ENCODE results near the gene CISD1. TPM values are rescaled to one million over a fixed set of nuclear protein-coding genes. Genes with fewer than 3 reads are reported as not detected.
A peak's percentile ranks its signal among the peaks of the same experiment; 100 is the strongest.
"Not testable (repeated sequence)": the region's sequence is repeated elsewhere in the genome, so short reads cannot be mapped to it uniquely, and the experiment has no call there.

Gene CISD1
- total RNA-seq, 2 donors from 2014 or later, result 39.9 to 74.0 TPM

- Mint-ChIP-seq H3K27me3 (no peaks in the 10 kb centered on the region), H3K27ac (no peak overlapping the region), H3K4me1 (peaks cover 24% of the 10 kb centered on the region), H3K4me3 (no peak overlapping the region), H3K9me3 (peaks cover 10% of the 10 kb centered on the region), H3K36me3 (ENCODE audit: low read depth) (peaks cover 32% of the 10 kb centered on the region)
- peak; percentile 73 for ATAC-seq (replicated peaks)
Measured at GRCh38 chr10:58254644-58255043, 14.3 kb upstream of the CISD1 start.

- not testable (repeated sequence) for H3K27ac Mint-ChIP-seq; H3K27me3 Mint-ChIP-seq; H3K4me3 Mint-ChIP-seq; ATAC-seq (replicated peaks)
- H3K4me1 Mint-ChIP-seq, result peaks cover 32% of the 10 kb centered on the region
- peaks cover 10% of the 10 kb centered on the region for H3K9me3 Mint-ChIP-seq
- H3K36me3 Mint-ChIP-seq (ENCODE audit: low read depth), result peaks cover 38% of the 10 kb centered on the region
Measured at GRCh38 chr10:58256013-58256780, 12.8 kb upstream of the CISD1 start.

- H3K36me3 Mint-ChIP-seq (ENCODE audit: low read depth), result peaks cover 39% of the 10 kb centered on the region
- H3K4me3 Mint-ChIP-seq, result no peak overlapping the region
- peaks cover 34% of the 10 kb centered on the region for H3K4me1 Mint-ChIP-seq
- H3K9me3 Mint-ChIP-seq, result peaks cover 2% of the 10 kb centered on the region
- H3K27ac Mint-ChIP-seq, result no peak overlapping the region
- no peak for ATAC-seq (replicated peaks)
- no peaks in the 10 kb centered on the region for H3K27me3 Mint-ChIP-seq
Measured at GRCh38 chr10:58258977-58259692, 9.8 kb upstream of the CISD1 start.

- peaks cover 46% of the 10 kb centered on the region for H3K36me3 Mint-ChIP-seq (ENCODE audit: low read depth)
- peaks cover 33% of the 10 kb centered on the region for H3K4me1 Mint-ChIP-seq
- H3K9me3 Mint-ChIP-seq, result no peaks in the 10 kb centered on the region
- no peaks in the 10 kb centered on the region for H3K27me3 Mint-ChIP-seq
- no peak for ATAC-seq (replicated peaks)
- no peak overlapping the region for H3K4me3 Mint-ChIP-seq
- H3K27ac Mint-ChIP-seq, result no peak overlapping the region
Measured at GRCh38 chr10:58260334-58260733, 8.6 kb upstream of the CISD1 start.

- H3K9me3 Mint-ChIP-seq, result no peaks in the 10 kb centered on the region
- no peak overlapping the region for H3K27ac Mint-ChIP-seq
- no peaks in the 10 kb centered on the region for H3K27me3 Mint-ChIP-seq
- no peak for ATAC-seq (replicated peaks)
- peak overlapping the region; percentile 12 for H3K4me3 Mint-ChIP-seq
- peaks cover 59% of the 10 kb centered on the region for H3K36me3 Mint-ChIP-seq (ENCODE audit: low read depth)
- H3K4me1 Mint-ChIP-seq, result peaks cover 24% of the 10 kb centered on the region
Measured at GRCh38 chr10:58262766-58263165, 6.2 kb upstream of the CISD1 start.

- Mint-ChIP-seq H3K4me1 (peaks cover 24% of the 10 kb centered on the region), H3K4me3 (peak overlapping the region; percentile 96), H3K27me3 (no peaks in the 10 kb centered on the region), H3K36me3 (ENCODE audit: low read depth) (peaks cover 43% of the 10 kb centered on the region), H3K9me3 (no peaks in the 10 kb centered on the region), H3K27ac (peak overlapping the region; percentile 61)
- no peak for ATAC-seq (replicated peaks)
Measured at GRCh38 chr10:58264780-58265179, 4.2 kb upstream of the CISD1 start.

GRCh38 chr10:58265249-58265648 lies 3.7 kb upstream of the CISD1 start:
- Mint-ChIP-seq H3K4me3 (peak overlapping the region; percentile 96), H3K27ac (peak overlapping the region; percentile 98), H3K4me1 (peaks cover 21% of the 10 kb centered on the region), H3K36me3 (ENCODE audit: low read depth) (peaks cover 38% of the 10 kb centered on the region), H3K9me3 (no peaks in the 10 kb centered on the region), H3K27me3 (no peaks in the 10 kb centered on the region)
- ATAC-seq (replicated peaks), result no peak

- peak; percentile 52 for ATAC-seq (replicated peaks)
- H3K36me3 Mint-ChIP-seq (ENCODE audit: low read depth), result peaks cover 37% of the 10 kb centered on the region
- peak overlapping the region; percentile 98 for H3K27ac Mint-ChIP-seq
- H3K4me3 Mint-ChIP-seq, result peak overlapping the region; percentile 96
- H3K27me3 Mint-ChIP-seq, result no peaks in the 10 kb centered on the region
- H3K9me3 Mint-ChIP-seq, result no peaks in the 10 kb centered on the region
- peaks cover 16% of the 10 kb centered on the region for H3K4me1 Mint-ChIP-seq
Measured at GRCh38 chr10:58266003-58266825, 2.7 kb upstream of the CISD1 start.

- Mint-ChIP-seq H3K4me1 (peaks cover 16% of the 10 kb centered on the region), H3K27me3 (no peaks in the 10 kb centered on the region), H3K4me3 (peak overlapping the region; percentile 96), H3K9me3 (no peaks in the 10 kb centered on the region), H3K36me3 (ENCODE audit: low read depth) (peaks cover 37% of the 10 kb centered on the region), H3K27ac (peak overlapping the region; percentile 98)
- no peak for ATAC-seq (replicated peaks)
Measured at GRCh38 chr10:58266826-58267712, 1.9 kb upstream of the CISD1 start.

GRCh38 chr10:58267713-58268453 lies 1.1 kb upstream of the CISD1 start, which contains the start of gene IPMK:
IPMK (minus strand) TSS chr10:58267894; CDS start chr10:58267611, 283 bp downstream.
- Mint-ChIP-seq H3K4me1 (peaks cover 10% of the 10 kb centered on the region), H3K9me3 (no peaks in the 10 kb centered on the region), H3K27ac (peak within 1 kb of the TSS; percentile 98), H3K4me3 (peak within 1 kb of the TSS; percentile 96), H3K36me3 (ENCODE audit: low read depth) (peaks cover 37% of the 10 kb centered on the region), H3K27me3 (no peaks in the 10 kb centered on the region)
- ATAC-seq (replicated peaks), result peak; percentile 75

- ATAC-seq (replicated peaks), result no peak
- H3K4me3 Mint-ChIP-seq, result peak overlapping the region; percentile 96
Measured at GRCh38 chr10:58268454-58268945, 462 bp upstream of the CISD1 start.

GRCh38 chr10:58269782-58270290 lies 874 bp downstream of the CISD1 start:
- peak overlapping the region; percentile 78 for H3K27ac Mint-ChIP-seq
- H3K9me3 Mint-ChIP-seq, result no peaks in the 10 kb centered on the region
- peak overlapping the region; percentile 96 for H3K4me3 Mint-ChIP-seq
- peaks cover 23% of the 10 kb centered on the region for H3K36me3 Mint-ChIP-seq (ENCODE audit: low read depth)
- no peaks in the 10 kb centered on the region for H3K27me3 Mint-ChIP-seq
- no peak for ATAC-seq (replicated peaks)
- H3K4me1 Mint-ChIP-seq, result peaks cover 2% of the 10 kb centered on the region

More at GRCh38 chr10:58268454-58268945, 462 bp upstream of the CISD1 start:
- Mint-ChIP-seq H3K36me3 (ENCODE audit: low read depth) (peaks cover 36% of the 10 kb centered on the region), H3K27me3 (no peaks in the 10 kb centered on the region), H3K9me3 (no peaks in the 10 kb centered on the region), H3K27ac (peak overlapping the region; percentile 78), H3K4me1 (peaks cover 10% of the 10 kb centered on the region)

- H3K4me1 Mint-ChIP-seq, result peaks cover 4% of the 10 kb centered on the region
- no peak overlapping the region for H3K4me3 Mint-ChIP-seq
- no peak overlapping the region for H3K27ac Mint-ChIP-seq
- no peaks in the 10 kb centered on the region for H3K27me3 Mint-ChIP-seq
- no peak for ATAC-seq (replicated peaks)
- no peaks in the 10 kb centered on the region for H3K9me3 Mint-ChIP-seq
- H3K36me3 Mint-ChIP-seq (ENCODE audit: low read depth), result peaks cover 33% of the 10 kb centered on the region
Measured at GRCh38 chr10:58275261-58275660, 6.3 kb downstream of the CISD1 start.

All from activated T-helper 17 cell treated with anti-CD3 and anti-CD28 coated beads, Interleukin-2, amount 50 U/mL, for 72 hours (primary cell).